ENCODE data around the gene CHRNG.
"Not testable (repeated sequence)": the region's sequence is repeated elsewhere in the genome, so short reads cannot be mapped to it uniquely, and the experiment has no call there.

The CHRNG gene

DNA sequence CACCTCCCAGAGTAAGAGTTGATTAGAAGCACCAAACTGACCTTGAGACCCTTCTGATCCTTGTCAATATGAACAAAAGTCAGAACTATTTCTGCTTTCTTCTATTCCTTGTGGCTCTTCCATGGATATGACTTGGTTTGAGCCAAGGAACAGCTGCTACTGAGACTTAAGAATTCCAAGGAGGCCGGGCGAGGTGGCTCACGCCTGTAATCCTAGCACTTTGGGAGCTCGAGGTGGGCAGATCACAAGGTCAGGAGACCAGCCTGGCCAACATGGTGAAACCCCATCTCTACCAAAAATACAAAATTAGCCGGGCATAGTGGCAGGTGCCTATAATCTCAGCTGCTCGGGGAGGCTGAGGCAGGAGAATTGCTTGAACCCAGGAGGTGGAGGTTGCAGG, 31.0 kb downstream of the CHRNG start:
- not testable (repeated sequence) for H3K27me3 ChIP-seq (ENCODE audit: control insufficient read depth, insufficient read depth, low read length); H3K4me1 ChIP-seq (ENCODE audit: control insufficient read depth, insufficient read depth, low read length); H3K9ac ChIP-seq (ENCODE audit: low read length); H3K4me3 ChIP-seq (ENCODE audit: low read depth, low read length); H3K9me3 ChIP-seq (ENCODE audit: control insufficient read depth, insufficient read depth, low read depth, low read length); H3K27ac ChIP-seq (ENCODE audit: low read depth, low read length)
- H3K36me3 ChIP-seq (ENCODE audit: control insufficient read depth, insufficient read depth, low read length), result peaks cover 95% of the 10 kb centered on the region

DNA sequence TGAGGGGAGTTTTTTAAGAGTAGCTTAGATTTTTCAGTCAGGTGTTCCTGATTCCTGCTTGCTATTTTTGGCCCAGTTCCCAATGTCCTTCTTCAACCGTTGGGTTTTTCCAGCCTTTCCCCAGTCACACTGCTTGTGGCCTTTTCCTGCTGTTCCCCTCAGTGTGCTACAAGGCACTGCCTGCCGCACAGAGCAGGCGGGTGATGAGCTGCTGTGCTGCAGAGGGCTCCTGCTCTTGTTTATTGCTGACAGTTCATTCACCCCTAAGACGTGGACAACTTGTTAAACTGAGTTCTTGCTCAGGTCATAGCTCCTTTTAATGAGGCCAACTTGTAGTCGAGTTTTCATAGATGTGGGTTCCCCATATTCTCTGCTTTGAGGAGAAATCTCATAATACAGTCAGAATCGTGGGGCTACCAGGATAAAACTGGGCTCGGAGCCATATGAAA, 31.6 kb downstream of the CHRNG start:
- Histone ChIP-seq H3K4me3 (ENCODE audit: low read depth, low read length) (no peak overlapping the region), H3K9ac (ENCODE audit: low read length) (no peak overlapping the region), H3K36me3 (ENCODE audit: control insufficient read depth, insufficient read depth, low read length) (peaks cover 90% of the 10 kb centered on the region), H3K9me3 (ENCODE audit: control insufficient read depth, insufficient read depth, low read depth, low read length) (no peaks in the 10 kb centered on the region), H3K4me1 (ENCODE audit: control insufficient read depth, insufficient read depth, low read length) (no peaks in the 10 kb centered on the region), H3K27ac (ENCODE audit: low read depth, low read length) (no peak overlapping the region), H3K27me3 (ENCODE audit: control insufficient read depth, insufficient read depth, low read length) (no peaks in the 10 kb centered on the region)

DNA sequence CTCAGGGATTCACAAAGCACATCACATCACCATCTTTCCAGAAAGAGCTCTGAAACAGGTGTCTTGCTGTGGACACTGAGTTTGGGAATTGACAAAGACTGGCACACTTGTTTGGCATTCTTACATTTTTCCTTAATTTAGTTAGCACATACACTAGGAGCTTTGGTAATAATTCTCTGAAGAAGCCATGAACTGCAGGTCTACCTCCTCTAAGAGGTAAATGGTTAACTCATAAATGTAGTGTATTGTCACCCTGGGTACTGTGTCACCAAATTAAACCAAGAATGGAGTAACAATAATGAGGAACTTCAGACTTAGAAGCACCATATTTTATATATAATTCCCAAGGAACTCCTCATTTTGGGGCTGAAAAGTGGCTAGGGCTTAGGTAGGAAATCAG, 33.5 kb downstream of the CHRNG start:
- Histone ChIP-seq H3K4me1 (ENCODE audit: control insufficient read depth, insufficient read depth, low read length) (no peaks in the 10 kb centered on the region), H3K36me3 (ENCODE audit: control insufficient read depth, insufficient read depth, low read length) (peaks cover 81% of the 10 kb centered on the region), H3K9ac (ENCODE audit: low read length) (no peak overlapping the region), H3K9me3 (ENCODE audit: control insufficient read depth, insufficient read depth, low read depth, low read length) (no peaks in the 10 kb centered on the region), H3K27ac (ENCODE audit: low read depth, low read length) (no peak overlapping the region), H3K27me3 (ENCODE audit: control insufficient read depth, insufficient read depth, low read length) (no peaks in the 10 kb centered on the region), H3K4me3 (ENCODE audit: low read depth, low read length) (no peak overlapping the region)

DNA sequence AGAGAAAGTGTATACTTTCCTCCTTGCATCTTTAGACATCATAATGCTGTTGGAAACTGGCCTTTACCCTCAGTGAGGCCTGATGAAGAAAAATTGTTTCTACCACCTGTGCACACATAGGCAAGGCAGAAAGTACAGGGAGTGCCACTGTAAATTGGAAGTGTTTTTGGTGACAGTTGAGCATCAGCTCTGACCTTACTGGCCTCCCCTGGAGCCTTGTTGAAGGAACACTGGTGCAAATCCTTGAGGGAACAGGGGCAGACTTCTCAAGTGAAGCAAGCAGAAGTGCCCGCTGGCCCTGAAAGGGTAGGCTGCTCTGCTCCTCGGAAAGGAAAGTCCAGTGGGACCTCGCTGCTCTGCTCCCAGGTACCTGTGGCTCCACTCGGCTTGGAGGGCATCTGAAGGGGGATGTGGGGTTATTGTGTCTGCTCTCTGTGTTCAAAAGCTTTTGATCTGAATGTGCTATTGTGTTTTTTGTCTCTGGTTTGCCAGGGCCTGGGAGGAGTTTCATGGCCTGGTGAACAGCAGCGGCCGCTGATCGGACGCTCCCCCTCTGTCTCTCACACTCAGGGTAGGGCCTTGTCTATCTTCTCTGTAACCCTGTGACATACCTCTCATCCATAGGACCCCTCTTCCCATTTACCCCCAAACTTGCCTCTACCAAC, 34.4 kb downstream of the CHRNG start:
- Histone ChIP-seq H3K27me3 (ENCODE audit: control insufficient read depth, insufficient read depth, low read length) (no peaks in the 10 kb centered on the region), H3K4me1 (ENCODE audit: control insufficient read depth, insufficient read depth, low read length) (no peaks in the 10 kb centered on the region), H3K36me3 (ENCODE audit: control insufficient read depth, insufficient read depth, low read length) (peaks cover 76% of the 10 kb centered on the region), H3K9me3 (ENCODE audit: control insufficient read depth, insufficient read depth, low read depth, low read length) (no peaks in the 10 kb centered on the region), H3K27ac (ENCODE audit: low read depth, low read length) (no peak overlapping the region), H3K4me3 (ENCODE audit: low read depth, low read length) (no peak overlapping the region), H3K9ac (ENCODE audit: low read length) (no peak overlapping the region)

DNA sequence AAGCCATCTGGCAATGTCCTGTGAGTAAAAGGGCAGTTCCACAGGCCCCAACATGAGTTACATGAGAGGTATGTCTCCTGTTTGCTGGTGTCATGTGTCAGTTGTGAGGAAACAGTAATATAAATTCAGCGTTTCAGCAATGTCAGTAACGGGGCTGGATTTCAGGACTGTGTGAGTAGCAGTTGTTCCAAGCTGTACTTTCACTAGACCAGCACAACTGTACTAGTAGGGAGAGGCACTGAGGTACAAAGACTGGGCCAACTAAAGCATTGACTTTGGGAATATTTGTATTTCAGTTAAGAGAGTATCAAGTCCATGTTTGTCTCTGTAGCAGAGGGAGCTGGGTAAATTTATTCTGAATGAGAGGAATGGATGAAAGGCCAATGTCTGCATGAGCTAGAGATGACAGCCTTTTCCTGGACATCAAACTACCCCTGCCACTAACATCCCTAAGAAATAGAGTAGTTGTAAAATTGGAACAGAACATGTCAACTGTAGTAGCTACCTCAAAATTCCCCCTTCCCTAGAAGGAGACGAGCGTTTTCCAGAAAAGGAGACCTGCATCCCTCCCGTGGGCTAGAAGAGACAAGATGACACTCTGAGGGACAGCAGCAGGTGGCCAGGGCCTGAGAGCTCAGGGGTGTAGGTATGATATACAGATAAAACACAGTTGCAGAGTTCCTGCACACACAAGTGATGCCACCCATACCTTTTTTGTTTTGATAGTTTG, 35.3 kb downstream of the CHRNG start:
- Histone ChIP-seq H3K9ac (ENCODE audit: low read length) (no peak overlapping the region), H3K27ac (ENCODE audit: low read depth, low read length) (no peak overlapping the region), H3K27me3 (ENCODE audit: control insufficient read depth, insufficient read depth, low read length) (no peaks in the 10 kb centered on the region), H3K9me3 (ENCODE audit: control insufficient read depth, insufficient read depth, low read depth, low read length) (no peaks in the 10 kb centered on the region), H3K36me3 (ENCODE audit: control insufficient read depth, insufficient read depth, low read length) (peaks cover 72% of the 10 kb centered on the region), H3K4me3 (ENCODE audit: low read depth, low read length) (no peak overlapping the region), H3K4me1 (ENCODE audit: control insufficient read depth, insufficient read depth, low read length) (no peaks in the 10 kb centered on the region)

DNA sequence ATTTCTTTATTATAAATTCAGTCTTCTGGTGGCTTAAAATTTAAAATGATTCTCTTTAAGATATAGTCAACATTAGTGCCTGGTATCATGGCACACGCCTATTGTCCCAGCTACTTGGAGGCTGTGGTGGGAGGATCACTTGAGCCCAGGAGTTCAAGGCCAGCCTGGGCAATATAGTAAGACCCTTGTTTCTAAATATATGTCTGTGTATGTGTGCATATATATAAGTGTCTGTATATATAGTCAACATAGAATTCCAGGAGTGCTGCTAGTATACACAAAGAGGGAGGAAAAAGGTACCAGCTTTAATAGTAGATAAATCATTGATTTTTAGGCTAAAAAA, 35.9 kb downstream of the CHRNG start:
- no peaks in the 10 kb centered on the region for H3K9me3 ChIP-seq (ENCODE audit: control insufficient read depth, insufficient read depth, low read depth, low read length)
- H3K36me3 ChIP-seq (ENCODE audit: control insufficient read depth, insufficient read depth, low read length), result peaks cover 68% of the 10 kb centered on the region
- H3K9ac ChIP-seq (ENCODE audit: low read length), result no peak overlapping the region
- no peak overlapping the region for H3K4me3 ChIP-seq (ENCODE audit: low read depth, low read length)
- H3K27me3 ChIP-seq (ENCODE audit: control insufficient read depth, insufficient read depth, low read length), result no peaks in the 10 kb centered on the region
- no peak overlapping the region for H3K27ac ChIP-seq (ENCODE audit: low read depth, low read length)
- H3K4me1 ChIP-seq (ENCODE audit: control insufficient read depth, insufficient read depth, low read length), result no peaks in the 10 kb centered on the region

DNA sequence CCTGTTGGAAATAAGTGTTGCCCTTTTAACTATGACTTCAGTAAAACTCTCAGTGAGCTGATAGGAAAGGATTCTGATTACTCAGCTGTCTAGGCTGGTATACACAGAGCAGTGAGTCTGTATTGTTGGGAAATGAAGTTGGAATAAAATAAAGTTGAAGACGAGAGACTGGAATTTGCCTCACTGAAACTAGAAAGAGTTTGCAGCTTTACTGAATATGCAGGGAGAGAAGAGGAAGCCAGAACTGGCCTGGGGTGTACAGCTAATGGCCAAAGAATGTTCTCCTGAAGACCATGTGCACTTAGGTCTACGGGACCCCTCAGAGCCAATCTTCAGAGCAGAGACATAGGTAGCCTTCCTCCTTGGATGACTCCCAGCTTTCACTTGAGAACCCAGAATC, 37.5 kb downstream of the CHRNG start:
- Histone ChIP-seq H3K27me3 (ENCODE audit: control insufficient read depth, insufficient read depth, low read length) (no peaks in the 10 kb centered on the region), H3K9ac (ENCODE audit: low read length) (no peak overlapping the region), H3K4me1 (ENCODE audit: control insufficient read depth, insufficient read depth, low read length) (no peaks in the 10 kb centered on the region), H3K4me3 (ENCODE audit: low read depth, low read length) (no peak overlapping the region), H3K9me3 (ENCODE audit: control insufficient read depth, insufficient read depth, low read depth, low read length) (no peaks in the 10 kb centered on the region), H3K27ac (ENCODE audit: low read depth, low read length) (no peak overlapping the region), H3K36me3 (ENCODE audit: control insufficient read depth, insufficient read depth, low read length) (peaks cover 69% of the 10 kb centered on the region)

DNA sequence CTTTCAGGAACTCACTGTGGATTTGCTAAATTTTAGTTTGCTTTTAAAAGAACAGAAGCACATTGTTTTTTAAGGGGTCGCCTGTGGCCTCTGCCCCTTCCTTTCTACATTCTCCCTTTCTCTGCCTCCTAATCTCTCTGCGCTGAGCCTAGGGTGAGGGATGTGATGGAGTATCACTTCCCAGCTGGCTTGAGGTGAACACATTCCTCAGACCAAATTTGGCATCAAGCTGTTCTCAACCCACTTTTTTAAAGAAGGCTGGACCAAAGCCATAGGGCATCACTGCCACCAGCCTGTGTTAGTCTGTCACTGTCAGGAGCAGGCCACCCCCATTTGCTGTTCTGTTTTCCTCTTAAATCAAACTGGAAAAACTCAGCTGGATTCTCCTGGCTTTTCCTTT, 38.3 kb downstream of the CHRNG start:
- H3K9ac ChIP-seq (ENCODE audit: low read length), result no peak overlapping the region
- H3K4me1 ChIP-seq (ENCODE audit: control insufficient read depth, insufficient read depth, low read length), result no peaks in the 10 kb centered on the region
- no peak overlapping the region for H3K27ac ChIP-seq (ENCODE audit: low read depth, low read length)
- H3K36me3 ChIP-seq (ENCODE audit: control insufficient read depth, insufficient read depth, low read length), result peaks cover 70% of the 10 kb centered on the region
- H3K4me3 ChIP-seq (ENCODE audit: low read depth, low read length), result no peak overlapping the region
- H3K27me3 ChIP-seq (ENCODE audit: control insufficient read depth, insufficient read depth, low read length), result no peaks in the 10 kb centered on the region
- H3K9me3 ChIP-seq (ENCODE audit: control insufficient read depth, insufficient read depth, low read depth, low read length), result no peaks in the 10 kb centered on the region

DNA sequence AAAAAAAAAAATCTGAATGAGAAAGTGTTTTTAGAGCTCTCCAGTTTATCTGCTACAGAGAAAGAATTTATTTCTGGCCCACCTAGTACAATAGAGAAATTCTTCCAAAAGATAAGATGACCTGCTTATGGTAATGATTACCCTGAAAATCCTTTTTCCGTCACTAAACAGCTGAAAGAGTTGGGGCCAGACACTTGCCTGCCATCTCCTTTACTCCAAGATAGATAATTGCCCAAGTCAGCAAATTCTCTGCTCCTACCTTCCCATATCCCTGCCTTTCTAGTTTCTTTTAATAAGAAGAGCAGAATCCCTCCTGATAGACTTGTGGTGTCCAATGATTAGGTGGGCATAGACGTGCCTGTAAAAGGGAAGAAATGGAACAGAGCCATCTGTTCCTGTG, 39.1 kb downstream of the CHRNG start:
- H3K27ac ChIP-seq (ENCODE audit: low read depth, low read length), result no peak overlapping the region
- no peak overlapping the region for H3K4me3 ChIP-seq (ENCODE audit: low read depth, low read length)
- H3K27me3 ChIP-seq (ENCODE audit: control insufficient read depth, insufficient read depth, low read length), result no peaks in the 10 kb centered on the region
- no peaks in the 10 kb centered on the region for H3K9me3 ChIP-seq (ENCODE audit: control insufficient read depth, insufficient read depth, low read depth, low read length)
- no peaks in the 10 kb centered on the region for H3K4me1 ChIP-seq (ENCODE audit: control insufficient read depth, insufficient read depth, low read length)
- H3K36me3 ChIP-seq (ENCODE audit: control insufficient read depth, insufficient read depth, low read length), result peaks cover 71% of the 10 kb centered on the region
- H3K9ac ChIP-seq (ENCODE audit: low read length), result no peak overlapping the region

DNA sequence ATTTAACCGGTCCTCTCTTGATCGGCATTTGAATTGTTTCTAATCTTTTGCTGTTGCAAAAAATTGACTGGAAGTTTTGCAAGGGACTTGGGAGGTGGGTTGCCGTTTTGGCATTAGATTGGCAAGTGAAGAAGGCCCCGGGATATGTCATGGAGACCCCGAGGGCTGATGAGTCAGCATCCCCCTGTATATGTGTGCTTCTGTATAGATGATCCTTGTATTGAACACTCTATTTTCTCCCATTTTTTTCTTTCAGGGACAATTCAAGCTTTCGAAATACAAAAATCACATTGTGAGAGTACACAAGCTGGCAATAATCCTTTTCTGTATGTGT, 41.1 kb downstream of the CHRNG start:
- H3K36me3 ChIP-seq (ENCODE audit: control insufficient read depth, insufficient read depth, low read length), result peaks cover 54% of the 10 kb centered on the region
- no peak overlapping the region for H3K4me3 ChIP-seq (ENCODE audit: low read depth, low read length)
- no peaks in the 10 kb centered on the region for H3K4me1 ChIP-seq (ENCODE audit: control insufficient read depth, insufficient read depth, low read length)
- no peak overlapping the region for H3K27ac ChIP-seq (ENCODE audit: low read depth, low read length)
- no peaks in the 10 kb centered on the region for H3K9me3 ChIP-seq (ENCODE audit: control insufficient read depth, insufficient read depth, low read depth, low read length)
- H3K27me3 ChIP-seq (ENCODE audit: control insufficient read depth, insufficient read depth, low read length), result no peaks in the 10 kb centered on the region
- H3K9ac ChIP-seq (ENCODE audit: low read length), result no peak overlapping the region

DNA sequence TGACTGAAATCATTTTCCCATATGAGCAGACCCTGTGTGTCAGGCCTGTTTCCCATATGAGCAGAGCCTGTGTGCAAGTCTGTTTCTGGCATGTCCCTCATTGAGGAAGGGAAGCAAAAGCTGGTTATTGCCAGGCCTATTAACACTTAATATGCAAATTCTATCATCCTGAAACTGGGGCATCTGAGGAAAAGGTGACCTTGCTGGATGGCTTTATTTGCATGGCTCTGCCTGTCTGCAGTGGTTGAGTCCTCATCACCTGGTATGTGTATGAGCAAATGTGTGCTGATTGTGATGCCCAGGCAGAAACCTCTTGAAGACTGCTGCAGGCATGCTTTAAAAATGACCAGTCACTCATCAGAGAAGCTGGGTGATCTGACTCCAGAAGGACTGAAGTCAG, 42.2 kb downstream of the CHRNG start:
- no peaks in the 10 kb centered on the region for H3K27me3 ChIP-seq (ENCODE audit: control insufficient read depth, insufficient read depth, low read length)
- no peak overlapping the region for H3K27ac ChIP-seq (ENCODE audit: low read depth, low read length)
- H3K9me3 ChIP-seq (ENCODE audit: control insufficient read depth, insufficient read depth, low read depth, low read length), result no peaks in the 10 kb centered on the region

More for the DNA sequence above, 42.2 kb downstream of the CHRNG start:
- Histone ChIP-seq H3K9ac (ENCODE audit: low read length) (no peak overlapping the region), H3K4me1 (ENCODE audit: control insufficient read depth, insufficient read depth, low read length) (0 out of 2 replicates have a peak, but pooled peaks cover 3% of the 10 kb centered on the region), H3K36me3 (ENCODE audit: control insufficient read depth, insufficient read depth, low read length) (peaks cover 54% of the 10 kb centered on the region), H3K4me3 (ENCODE audit: low read depth, low read length) (no peak overlapping the region)
